GM12873 (cell line): ENCODE measurements around the gene TMEM171.

Source experiments
- TF ChIP-seq, protein P1 (sequence below): IDR thresholded peaks from 2 replicates; pipeline ENCODE4 v1.5.1; 2012; ENCODE audit warnings: low read depth, mild to moderate bottlenecking, moderate library complexity, low read length, control low read depth; ENCODE audit not compliant: insufficient read depth; ENCODE audit errors: missing control alignments

The TMEM171 gene

DNA sequence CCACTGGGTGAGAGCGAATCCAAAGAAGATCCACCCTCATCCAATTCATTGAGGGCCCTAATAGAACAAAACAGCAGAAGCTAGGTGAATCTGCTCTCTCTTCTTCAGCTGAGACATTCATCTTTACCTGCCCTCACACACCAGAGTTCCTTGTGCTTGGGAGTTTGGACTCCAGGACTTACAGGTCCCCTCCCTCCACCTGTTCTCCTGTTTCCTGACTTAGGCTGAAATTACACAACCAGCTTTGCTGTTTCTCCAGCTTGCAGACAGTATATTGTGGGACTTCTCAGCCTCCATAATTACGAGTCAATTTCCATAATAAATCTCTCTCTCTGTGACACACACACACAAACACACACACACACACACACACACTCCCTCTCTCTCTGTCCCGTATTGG lies 19.1 kb downstream of the TMEM171 start:
- TF ChIP-seq, protein P1, sequence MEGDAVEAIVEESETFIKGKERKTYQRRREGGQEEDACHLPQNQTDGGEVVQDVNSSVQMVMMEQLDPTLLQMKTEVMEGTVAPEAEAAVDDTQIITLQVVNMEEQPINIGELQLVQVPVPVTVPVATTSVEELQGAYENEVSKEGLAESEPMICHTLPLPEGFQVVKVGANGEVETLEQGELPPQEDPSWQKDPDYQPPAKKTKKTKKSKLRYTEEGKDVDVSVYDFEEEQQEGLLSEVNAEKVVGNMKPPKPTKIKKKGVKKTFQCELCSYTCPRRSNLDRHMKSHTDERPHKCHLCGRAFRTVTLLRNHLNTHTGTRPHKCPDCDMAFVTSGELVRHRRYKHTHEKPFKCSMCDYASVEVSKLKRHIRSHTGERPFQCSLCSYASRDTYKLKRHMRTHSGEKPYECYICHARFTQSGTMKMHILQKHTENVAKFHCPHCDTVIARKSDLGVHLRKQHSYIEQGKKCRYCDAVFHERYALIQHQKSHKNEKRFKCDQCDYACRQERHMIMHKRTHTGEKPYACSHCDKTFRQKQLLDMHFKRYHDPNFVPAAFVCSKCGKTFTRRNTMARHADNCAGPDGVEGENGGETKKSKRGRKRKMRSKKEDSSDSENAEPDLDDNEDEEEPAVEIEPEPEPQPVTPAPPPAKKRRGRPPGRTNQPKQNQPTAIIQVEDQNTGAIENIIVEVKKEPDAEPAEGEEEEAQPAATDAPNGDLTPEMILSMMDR: no peak

DNA sequence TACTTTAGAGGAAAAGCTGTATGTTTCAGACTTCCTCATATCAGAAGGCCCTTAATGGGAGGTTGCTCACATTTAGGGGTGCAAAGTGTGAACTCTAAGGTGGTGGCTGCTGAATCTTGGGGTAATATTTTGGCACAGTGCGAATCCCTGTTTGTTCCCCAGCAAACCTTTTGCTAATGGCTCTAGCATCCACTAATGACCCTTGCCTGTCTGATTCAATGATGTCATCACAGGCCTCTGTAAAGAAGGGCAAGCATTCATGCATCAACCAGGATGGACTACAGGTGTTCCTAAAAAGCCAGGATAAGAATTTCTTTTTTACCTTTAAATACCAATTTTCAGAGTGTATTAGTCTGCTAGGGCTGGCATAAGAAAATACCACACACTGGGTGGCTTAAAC lies 20.4 kb downstream of the TMEM171 start:
- TF ChIP-seq, protein P1: no peak

DNA sequence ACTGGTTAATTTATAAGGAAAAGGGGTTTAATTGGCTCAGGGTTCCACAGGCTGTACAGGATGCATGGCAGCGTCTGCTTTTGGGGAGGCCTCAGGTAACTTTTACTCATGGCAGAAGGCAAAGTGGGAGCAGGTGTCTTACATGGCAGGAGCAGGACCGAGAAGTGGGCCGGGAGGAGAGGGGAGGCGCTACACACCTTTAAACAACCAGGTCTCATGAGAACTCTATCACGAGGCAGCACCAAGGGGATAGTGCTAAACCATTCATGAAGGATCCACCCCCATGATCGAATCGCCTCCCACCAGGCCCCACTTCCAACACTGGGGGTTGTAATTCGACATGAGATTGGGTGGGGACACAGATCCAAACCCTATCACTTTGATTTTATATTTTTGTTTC lies 21.7 kb downstream of the TMEM171 start:
- TF ChIP-seq, protein P1: no peak

DNA sequence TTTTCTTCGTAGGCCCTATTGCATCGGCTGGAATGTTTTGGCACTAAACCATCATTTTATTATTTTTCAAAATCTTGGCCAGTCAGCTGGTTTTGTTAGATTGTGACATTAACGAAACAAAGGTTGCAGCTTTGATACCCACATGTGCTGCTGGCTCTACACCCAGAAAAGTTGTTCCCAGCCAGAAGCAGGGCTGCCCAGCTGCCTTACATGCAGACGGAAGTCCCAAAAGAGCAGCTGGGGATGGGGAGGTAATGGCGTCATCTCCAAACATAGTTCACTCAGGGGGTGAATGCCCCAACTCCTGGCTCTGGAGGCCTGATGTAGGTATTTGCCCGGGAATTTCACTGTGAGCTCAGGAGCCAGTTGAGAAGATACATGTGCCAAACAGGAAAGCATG lies 23.3 kb downstream of the TMEM171 start:
- TF ChIP-seq, protein P1: no peak

DNA sequence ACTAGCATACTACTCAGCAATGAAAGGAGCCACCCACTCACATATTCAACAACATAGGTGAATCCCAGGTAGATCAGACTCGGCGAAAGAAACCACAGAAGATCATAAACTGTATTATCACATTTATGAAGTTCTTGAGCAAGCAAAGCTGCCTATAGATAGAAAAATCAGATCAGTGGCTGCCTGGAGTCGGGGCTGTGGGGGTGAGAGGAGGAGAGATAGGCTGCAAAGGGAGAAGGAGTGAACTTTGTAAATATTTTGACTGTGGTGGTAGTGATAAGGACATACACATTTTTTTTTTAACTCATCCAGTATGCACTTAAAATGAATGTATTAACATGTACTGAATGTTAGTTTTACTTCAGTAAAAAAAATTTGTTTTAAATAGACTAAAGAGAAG lies 29.2 kb downstream of the TMEM171 start:
- TF ChIP-seq, protein P1: no peak

DNA sequence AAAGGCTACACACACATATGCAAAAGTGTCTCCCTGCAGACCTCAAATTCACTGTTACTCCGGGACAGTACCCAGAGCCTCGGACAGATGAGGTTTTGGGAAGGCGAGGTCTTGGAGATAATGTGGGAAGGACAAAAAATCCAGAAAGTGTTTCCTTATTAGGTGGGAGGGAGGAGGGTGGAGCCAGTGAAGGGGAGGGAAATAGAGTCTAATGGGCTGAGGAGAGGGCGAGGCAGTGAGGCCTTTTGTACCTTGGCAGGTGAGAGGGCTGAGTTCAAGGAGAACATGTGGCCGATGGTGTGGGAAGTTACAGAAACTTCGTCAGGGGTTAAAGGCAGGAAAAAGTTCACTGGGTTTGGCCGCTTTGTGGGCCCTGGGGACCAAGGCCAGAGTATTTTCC lies 30.5 kb downstream of the TMEM171 start:
- TF ChIP-seq, protein P1: no peak

DNA sequence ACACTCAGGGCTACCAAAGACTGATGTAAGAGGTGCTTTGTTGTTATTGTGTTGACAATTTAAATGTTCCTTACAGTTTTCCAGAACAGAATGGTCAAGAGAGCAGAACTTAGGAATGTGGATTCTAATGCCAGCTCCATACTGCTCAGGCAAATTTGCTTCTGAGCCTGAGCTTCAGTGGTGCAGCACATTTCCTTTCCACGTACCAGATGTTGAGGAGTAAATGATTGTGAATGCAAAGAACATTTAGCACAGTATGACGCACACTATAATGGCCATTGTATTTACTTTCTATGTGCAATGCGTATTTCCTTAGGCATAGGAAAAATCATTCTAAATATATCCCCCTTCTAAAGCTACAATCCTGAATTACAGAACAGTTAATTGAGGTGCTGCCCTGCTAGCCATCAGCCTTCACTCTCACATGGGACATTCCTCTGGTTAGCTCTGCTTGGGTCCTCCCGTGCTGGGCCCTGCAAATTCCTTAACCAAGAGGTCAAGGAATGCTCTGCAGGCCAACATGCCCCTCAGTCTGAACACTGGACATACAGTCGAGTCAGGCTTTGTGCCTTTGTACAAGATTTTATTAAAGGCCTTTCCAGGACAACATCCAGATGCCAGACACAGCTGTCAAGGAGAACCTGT lies 31.5 kb downstream of the TMEM171 start:
- TF ChIP-seq, protein P1: no peak
